ENCODE measurements around the gene DHX8.

Gene DHX8

GRCh38 chr17:43572368-43572980, 88.7 kb downstream of the DHX8 start:
- FAIRE-seq = no peak
- TF ChIP-seq TAF1 (IDR thresholded peaks at IDR 0.05; ENCODE audit: borderline replicate concordance, low read depth, low read length) (no peak), POLR2A (IDR thresholded peaks at IDR 0.05; ENCODE audit: low read depth, low read length) (no peak), POLR2AphosphoS5 (IDR thresholded peaks at IDR 0.05; ENCODE audit: low read depth, low read length) (no peak)
- no peak for DNase-seq (ENCODE audit: insufficient read length)

- DNase-seq (ENCODE audit: insufficient read length) (no peak), FAIRE-seq (no peak)
- TF ChIP-seq POLR2A (IDR thresholded peaks at IDR 0.05; ENCODE audit: low read depth, low read length) (no peak), POLR2AphosphoS5 (IDR thresholded peaks at IDR 0.05; ENCODE audit: low read depth, low read length) (no peak), TAF1 (IDR thresholded peaks at IDR 0.05; ENCODE audit: borderline replicate concordance, low read depth, low read length) (no peak)
Measured at GRCh38 chr17:43573579-43574321, 90.0 kb downstream of the DHX8 start.

- FAIRE-seq (no peak), DNase-seq (ENCODE audit: insufficient read length) (no peak)
- no peak for TF ChIP-seq POLR2AphosphoS5 (IDR thresholded peaks at IDR 0.05; ENCODE audit: low read depth, low read length)
- no peak for TF ChIP-seq POLR2A (IDR thresholded peaks at IDR 0.05; ENCODE audit: low read depth, low read length)
- no peak for TF ChIP-seq TAF1 (IDR thresholded peaks at IDR 0.05; ENCODE audit: borderline replicate concordance, low read depth, low read length)
Measured at GRCh38 chr17:43574348-43574747, 90.6 kb downstream of the DHX8 start.

GRCh38 chr17:43574896-43575525, 91.2 kb downstream of the DHX8 start:
- FAIRE-seq (no peak), DNase-seq (ENCODE audit: insufficient read length) (no peak)
- TF ChIP-seq TAF1 (IDR thresholded peaks at IDR 0.05; ENCODE audit: borderline replicate concordance, low read depth, low read length) (no peak), POLR2A (IDR thresholded peaks at IDR 0.05; ENCODE audit: low read depth, low read length) (no peak), POLR2AphosphoS5 (IDR thresholded peaks at IDR 0.05; ENCODE audit: low read depth, low read length) (no peak)
